Stimulated activated CD8-positive, alpha-beta memory T cell treated with anti-CD3 and anti-CD28 coated beads, Interleukin-15, amount 100 ng/mL, for 4 hours (primary cell): Measurements from ENCODE around the gene SLC4A8.

Source experiments
- DNase-seq, 2 donors: peaks; one replicate each; pipeline ENCODE4 v3.0.0-alpha.2; 2020; ENCODE audit warnings: low read depth in 2 of 2

The SLC4A8 gene

GRCh38 chr12:51395283-51396230, 29.1 kb upstream of the SLC4A8 start:
- no peak for DNase-seq

GRCh38 chr12:51397670-51398069, 27.0 kb upstream of the SLC4A8 start:
- DNase-seq: no peak

DNA sequence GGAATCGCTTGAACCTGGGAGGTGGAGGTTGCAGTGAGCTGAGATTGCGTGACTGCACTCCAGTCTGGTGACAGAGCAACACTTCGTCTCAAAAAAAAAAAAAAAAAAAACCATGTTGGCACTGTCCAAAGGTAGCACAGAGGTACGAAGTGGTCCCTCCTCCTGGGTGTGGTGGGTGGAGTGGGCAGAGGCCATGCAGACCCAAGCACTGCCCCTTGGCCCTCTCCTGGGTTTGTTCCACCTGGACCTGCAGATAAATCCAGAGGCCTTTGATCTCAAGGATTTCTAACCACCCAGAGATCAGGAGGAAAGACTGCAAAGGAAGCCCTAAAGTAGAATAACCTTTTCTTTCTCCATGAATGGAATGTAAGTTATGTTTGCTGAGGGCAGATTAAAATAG, 24.7 kb upstream of the SLC4A8 start:
- no peak for DNase-seq

DNA sequence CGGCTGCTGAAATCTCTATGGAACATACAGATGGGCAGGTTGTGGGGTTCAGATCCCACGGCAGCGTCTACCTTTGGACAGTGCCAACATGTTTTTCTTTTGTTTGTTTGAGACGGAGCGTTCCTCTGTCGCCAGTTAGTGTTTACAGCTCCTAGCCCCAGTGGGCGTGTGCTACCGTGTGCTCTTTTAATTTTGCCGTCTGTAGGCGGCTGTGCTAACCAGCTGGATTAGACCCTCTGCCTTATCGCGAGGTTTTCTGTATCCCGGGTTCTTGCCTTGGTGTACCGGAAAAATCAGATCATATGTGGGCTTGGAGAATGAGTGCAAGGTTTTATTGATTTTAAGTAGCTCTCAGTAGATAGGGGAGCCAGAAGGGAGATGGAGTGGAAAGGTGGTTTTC, 23.6 kb upstream of the SLC4A8 start:
- no peak for DNase-seq

DNA sequence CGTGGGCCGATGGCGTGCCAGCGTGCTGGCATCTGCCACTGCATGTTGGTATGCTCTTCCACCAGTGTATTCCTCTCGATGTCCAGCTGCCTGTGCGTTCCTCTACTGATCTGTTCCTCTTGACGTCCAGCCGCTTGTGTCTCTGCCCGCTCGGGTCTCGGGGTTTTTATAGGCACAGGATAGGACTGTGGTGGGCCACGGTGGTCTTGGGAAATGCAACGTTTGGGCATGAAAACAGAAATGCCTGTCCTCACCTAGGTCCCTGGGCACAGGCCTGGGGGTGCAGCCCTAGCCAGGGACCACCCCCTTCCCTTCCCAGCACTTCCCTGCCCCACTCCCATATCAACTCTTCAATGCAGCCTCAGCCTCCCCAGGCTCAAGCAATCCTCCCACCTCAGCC, 23.1 kb upstream of the SLC4A8 start:
- no peak for DNase-seq

- DNase-seq: no peak
Observed at GRCh38 chr12:51401900-51402299, 22.7 kb upstream of the SLC4A8 start.

- DNase-seq: no peak
Observed at GRCh38 chr12:51403159-51403558, 21.5 kb upstream of the SLC4A8 start.

DNA sequence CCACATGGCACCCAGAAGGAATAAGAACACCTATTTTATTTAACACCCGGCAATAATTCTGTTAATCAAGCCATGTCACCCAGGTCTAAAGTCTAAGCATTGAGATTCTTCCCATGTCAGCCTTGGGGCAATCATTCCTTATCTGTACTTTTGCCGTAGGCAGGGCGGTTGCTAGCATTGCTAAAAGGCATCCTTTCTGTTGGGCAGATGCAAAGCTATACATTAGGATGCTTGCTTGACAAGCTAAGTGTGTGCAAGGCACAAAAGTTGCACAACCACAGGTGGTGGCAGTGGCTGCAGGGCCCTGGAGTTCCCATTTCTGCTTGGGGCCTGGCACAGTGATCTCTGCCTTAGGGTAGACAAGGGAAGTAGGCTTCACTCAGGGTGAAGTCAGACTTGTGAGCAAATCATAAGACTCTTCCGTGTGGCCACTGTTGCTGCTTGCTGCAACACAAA, 20.9 kb upstream of the SLC4A8 start:
- DNase-seq: no peak

GRCh38 chr12:51404627-51405026, 20.0 kb upstream of the SLC4A8 start:
- no peak for DNase-seq

DNA sequence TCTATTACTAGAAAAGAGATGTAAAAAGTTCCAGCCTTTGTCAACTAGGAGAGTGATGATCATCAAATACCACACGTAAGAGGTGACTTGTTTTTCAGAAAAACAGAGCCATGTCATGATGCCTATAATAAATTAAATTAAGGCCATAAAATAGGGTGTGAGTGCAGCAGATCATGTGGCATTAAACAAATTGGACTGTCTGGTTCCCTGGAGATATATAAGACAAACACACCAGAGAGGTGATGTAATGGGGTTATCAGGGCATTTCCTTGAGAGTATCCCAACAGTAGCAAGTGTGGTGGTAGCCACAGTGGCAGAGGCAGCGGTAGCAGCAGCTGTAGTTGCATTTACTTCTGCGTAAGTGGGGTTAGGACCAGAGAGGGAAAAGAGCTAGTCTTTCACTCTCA, 18.8 kb upstream of the SLC4A8 start:
- DNase-seq: no peak

- DNase-seq: no peak
Observed at GRCh38 chr12:51406290-51406689, 18.3 kb upstream of the SLC4A8 start.

- no peak for DNase-seq
Observed at GRCh38 chr12:51406859-51407258, 17.8 kb upstream of the SLC4A8 start.

GRCh38 chr12:51407604-51408003, 17.0 kb upstream of the SLC4A8 start:
- no peak for DNase-seq

DNA sequence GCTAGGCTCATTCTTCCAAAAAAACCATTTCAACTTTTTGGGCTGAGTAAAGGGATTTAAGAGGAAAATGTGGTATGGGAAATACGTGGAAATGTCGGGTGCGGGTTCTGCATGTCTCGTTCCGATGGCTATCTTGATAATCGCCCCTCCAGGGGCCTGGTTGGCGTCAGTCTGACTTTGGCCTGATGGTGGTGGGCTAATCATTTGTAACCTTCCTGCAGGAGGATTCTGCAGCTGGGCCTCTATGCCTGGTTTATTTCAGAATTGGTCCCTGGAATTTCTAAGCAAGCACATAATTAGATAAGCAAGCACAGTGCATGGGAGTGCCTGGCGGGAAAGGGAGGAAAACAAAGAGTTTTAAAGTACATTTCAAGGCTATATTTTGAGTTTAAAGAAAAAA, 14.8 kb upstream of the SLC4A8 start:
- DNase-seq: no peak

GRCh38 chr12:51413149-51413548, 11.5 kb upstream of the SLC4A8 start:
- DNase-seq: no peak

DNA sequence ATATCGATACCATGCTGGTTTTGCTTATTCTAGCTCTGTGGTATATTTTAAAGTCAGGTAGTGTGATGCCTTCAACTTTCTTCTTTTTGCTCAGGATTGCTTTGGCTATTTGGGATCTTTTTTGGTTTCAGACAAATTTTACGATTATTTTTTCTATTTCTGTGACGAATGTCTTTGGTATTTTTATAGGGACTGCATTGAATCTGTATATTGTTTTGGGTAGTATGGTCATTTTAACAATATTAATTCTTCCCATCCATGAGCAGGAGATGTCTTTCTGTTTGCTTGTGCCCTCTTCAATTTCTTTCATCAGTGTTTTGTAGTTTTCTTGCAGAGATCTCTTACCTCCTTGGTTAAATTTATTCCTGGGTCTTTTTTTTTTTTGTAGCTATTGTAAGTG, 10.8 kb upstream of the SLC4A8 start:
- DNase-seq: no peak

GRCh38 chr12:51415931-51416330, 8.7 kb upstream of the SLC4A8 start:
- DNase-seq: no peak

GRCh38 chr12:51417826-51418225, 6.8 kb upstream of the SLC4A8 start:
- DNase-seq: no peak

DNA sequence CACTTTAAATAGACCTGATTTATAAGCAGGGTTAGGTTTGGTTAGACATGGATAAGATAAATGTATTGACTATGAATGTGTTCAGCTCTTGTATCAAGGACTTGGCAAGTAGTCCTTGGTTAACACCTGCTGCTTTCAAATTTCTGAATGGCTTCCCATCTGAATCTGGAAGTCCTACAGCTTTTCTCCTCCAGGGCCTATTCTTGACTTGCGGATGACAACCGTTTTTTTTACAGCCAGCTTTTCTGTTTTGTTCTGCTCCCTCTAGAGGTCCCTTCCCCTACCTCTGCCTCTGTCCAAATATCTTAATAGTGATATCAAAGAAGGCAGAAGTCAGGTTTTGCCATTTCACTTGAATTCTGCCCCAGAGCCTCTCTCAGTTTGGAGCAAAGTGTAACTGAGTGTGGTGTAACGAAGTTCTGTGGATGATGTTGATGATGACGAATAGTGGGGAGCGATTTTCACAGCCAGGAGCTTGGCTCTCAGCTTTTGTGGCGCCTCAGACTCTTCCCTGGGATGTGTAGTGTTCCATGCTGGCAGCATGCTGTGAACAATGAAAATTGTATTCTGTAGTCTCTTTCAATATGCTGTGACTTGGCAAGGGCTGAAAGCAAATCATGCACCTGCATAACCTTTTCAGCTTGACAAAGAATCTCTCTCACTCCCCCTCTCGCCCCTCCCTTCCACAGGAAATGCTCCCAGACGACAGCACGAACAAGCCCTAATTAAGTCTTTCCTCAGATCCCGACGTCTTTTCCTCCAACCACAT, 5.0 kb upstream of the SLC4A8 start:
- no peak for DNase-seq

DNA sequence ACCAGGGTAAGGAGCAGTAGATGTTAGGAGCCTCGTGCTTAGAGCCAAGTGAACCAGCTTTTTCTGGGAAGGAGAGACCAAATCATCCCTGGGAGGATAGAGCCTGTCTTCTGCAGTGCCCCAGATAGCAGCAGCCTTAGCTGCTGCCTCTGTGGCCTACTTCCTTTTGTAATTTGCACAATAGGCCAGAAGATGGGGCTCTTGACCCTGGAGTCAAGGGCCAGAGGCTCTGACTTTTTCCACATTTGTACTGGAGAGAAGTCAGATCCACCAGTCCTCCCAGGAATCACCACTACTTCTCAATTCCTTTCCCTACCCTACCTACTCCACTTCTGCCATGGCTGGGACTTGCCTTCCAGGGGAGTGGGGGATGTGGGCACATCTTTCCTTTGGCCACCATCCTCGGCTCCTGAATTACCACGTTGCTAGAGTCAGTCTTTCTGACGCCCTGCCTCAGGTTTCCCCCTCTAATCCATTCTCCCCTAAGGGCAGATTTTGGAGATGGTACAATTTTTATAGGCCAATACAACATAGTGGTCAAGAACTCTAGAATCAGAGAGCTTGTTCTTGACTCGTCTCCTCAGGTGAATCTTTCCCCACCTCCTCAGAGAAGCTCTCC, 3.3 kb upstream of the SLC4A8 start:
- DNase-seq: no peak

DNA sequence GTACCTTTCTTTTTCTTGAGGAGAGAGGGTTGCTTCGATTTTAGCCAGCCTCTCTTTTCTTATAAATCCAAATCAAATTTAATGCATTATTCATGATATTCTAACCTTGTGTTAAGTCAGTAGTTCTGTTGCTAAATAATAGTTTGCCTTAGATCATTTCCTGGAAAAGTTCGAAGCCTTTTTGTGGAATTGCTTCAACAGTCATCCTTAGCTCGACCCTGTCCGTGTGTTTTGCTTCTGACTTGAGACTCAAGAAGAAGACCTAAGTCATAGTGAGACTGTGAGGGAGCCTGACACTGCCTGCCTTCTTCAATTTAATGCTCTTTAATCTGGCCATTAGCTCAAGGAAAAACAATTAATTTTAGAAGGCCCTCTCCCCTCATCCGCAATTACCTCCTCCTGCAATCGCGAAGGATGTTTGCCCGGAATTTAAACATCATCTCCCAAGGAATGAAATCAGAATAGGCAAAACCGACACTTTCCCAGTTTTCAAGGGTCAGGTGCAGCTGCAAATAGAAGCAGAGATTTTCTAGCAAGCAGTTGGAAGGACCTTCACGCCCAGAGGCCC, 453 bp upstream of the SLC4A8 start:
- DNase-seq: no peak

- DNase-seq: no peak
Observed at GRCh38 chr12:51428256-51428655, 3.6 kb downstream of the SLC4A8 start.
